Measurements from ENCODE around the gene ATP1B3. TPM values are rescaled to one million over a fixed set of nuclear protein-coding genes. Genes with fewer than 3 reads are reported as not detected.

The ATP1B3 gene
- total and polyA plus RNA-seq, 2 of the 13 experiments (the other 11 are each of a cell fraction or from before 2014, with no cell fraction given): 84.3 to 93.6 TPM

GRCh38 chr3:141942006-141942405 is 65.6 kb downstream of the ATP1B3 start (continued):
- TF ChIP-seq ZNF687 (CRISPR knock-in tag; IDR thresholded peaks at IDR 0.05) (no peak), MIER3 (CRISPR knock-in tag; IDR thresholded peaks at IDR 0.05; ENCODE audit: borderline replicate concordance) (no peak)

GRCh38 chr3:141945726-141946485 is 69.5 kb downstream of the ATP1B3 start:
- ATAC-seq (no peak), DNase-seq (ENCODE audit: low spot score) (no peak), FAIRE-seq (no peak)
- Histone ChIP-seq H3K4me3 (replicated peaks in 1 of 3; ENCODE audit: insufficient read depth in 1 of 3, low read depth in 2 of 3, low read length in 3 of 3) (no peak overlapping the region), H3K36me3 (replicated peaks in 1 of 2; ENCODE audit: control insufficient read depth in 1 of 2, insufficient read depth in 2 of 2, low read length in 2 of 2) (no peaks in the 10 kb centered on the region), H4K20me1 (ENCODE audit: insufficient read depth, low read length) (no peaks in the 10 kb centered on the region), H3K9ac (ENCODE audit: insufficient read depth, low read depth, low read length) (no peak overlapping the region), H3K4me2 (ENCODE audit: low read depth, low read length) (no peak overlapping the region), H2AFZ (ENCODE audit: low read length) (no peak overlapping the region), H3K27me3 (ENCODE audit: control insufficient read depth in 1 of 2, insufficient read depth in 2 of 2, low read length in 2 of 2) (no peaks in the 10 kb centered on the region), H3K79me2 (ENCODE audit: insufficient read depth, low read length) (no peaks in the 10 kb centered on the region), H3K27ac (ENCODE audit: extremely low read length, insufficient read depth, low read length) (no peak overlapping the region), H3K9me3 (ENCODE audit: low read length) (no peaks in the 10 kb centered on the region), H3K4me1 (ENCODE audit: insufficient read depth, low read length) (peaks cover 15% of the 10 kb centered on the region)
- POLR2A ChIA-PET: no interaction called here
- in situ Hi-C loops (cut with HindIII; ENCODE audit: extremely low pct_ligation_motif_present, low pct_unique_long_range_greater_than_20kb): no loop called here
- CTCF ChIA-PET (ENCODE audit: low intra/inter-chr PET ratio, low total read pairs): no interaction called here
- 87% methylated on average over 12 of the region's 16 CpGs for WGBS (ENCODE audit: low lambda C conversion rate)
- BruUV-seq (replicated peaks): no TSS peak
- intact Hi-C loops (cut with micrococcal nuclease; ENCODE audit: unreplicated experiment): no loop called here
- no peak for TF ChIP-seq ZNF407 (CRISPR knock-in tag; IDR thresholded peaks at IDR 0.05; ENCODE audit: not compliant biosample characterization)

Measured in HepG2 (cell line).